SK-N-SH (cell line): ENCODE results near the gene CCHCR1.
"Not testable (repeated sequence)": the region's sequence is repeated elsewhere in the genome, so short reads cannot be mapped to it uniquely, and the experiment has no call there.

Experiments used
- EP300 ChIP-seq, 2 experiments: IDR thresholded peaks; 2 replicates each; pipeline versions ENCODE4 v1.4.0 to v1.6.1; 2012; ENCODE audit warnings: borderline replicate concordance in 1 of 2, low read depth in 1 of 2, low read length in 1 of 2
- NFIC ChIP-seq: IDR thresholded peaks from 2 replicates; pipeline ENCODE4 v1.4.0; 2012; ENCODE audit warnings: borderline replicate concordance
- POLR2AphosphoS5 ChIP-seq: IDR thresholded peaks from 2 replicates; pipeline ENCODE4 v1.6.1; 2012; ENCODE audit warnings: low read depth, low read length
- RAD21 ChIP-seq: IDR thresholded peaks from 2 replicates; pipeline ENCODE4 v1.6.1; 2012; ENCODE audit warnings: mild to moderate bottlenecking, low read length
- REST ChIP-seq: IDR thresholded peaks from 2 replicates; pipeline ENCODE4 v1.6.1; 2012; ENCODE audit warnings: mild to moderate bottlenecking, low read depth, low read length, moderate library complexity
- SIN3A ChIP-seq: IDR thresholded peaks from 2 replicates; pipeline ENCODE4 v1.6.1; 2012; ENCODE audit warnings: low read depth, mild to moderate bottlenecking, low read length, moderate library complexity, borderline replicate concordance
- SMC3 ChIP-seq: IDR thresholded peaks from 2 replicates; pipeline ENCODE4 v1.6.1; 2012; ENCODE audit warnings: low read depth, low read length, improper control_type of control experiment
- TAF1 ChIP-seq: IDR thresholded peaks from 2 replicates; pipeline ENCODE4 v1.6.1; 2012; ENCODE audit warnings: low read depth, mild to moderate bottlenecking, low read length, moderate library complexity, borderline replicate concordance
- TEAD4 ChIP-seq: IDR thresholded peaks from 2 replicates; pipeline ENCODE4 v1.4.0; 2012; ENCODE audit warnings: mild to moderate bottlenecking, borderline replicate concordance; ENCODE audit not compliant: insufficient read depth
- TF ChIP-seq, protein P1 (sequence below): fragments of 200-600 bp; sonication (generic); IDR thresholded peaks from 2 replicates; pipeline ENCODE4 v1.6.1; 2017; ENCODE audit warnings: antibody characterized with exemption, mild to moderate bottlenecking, moderate library complexity

DNA sequence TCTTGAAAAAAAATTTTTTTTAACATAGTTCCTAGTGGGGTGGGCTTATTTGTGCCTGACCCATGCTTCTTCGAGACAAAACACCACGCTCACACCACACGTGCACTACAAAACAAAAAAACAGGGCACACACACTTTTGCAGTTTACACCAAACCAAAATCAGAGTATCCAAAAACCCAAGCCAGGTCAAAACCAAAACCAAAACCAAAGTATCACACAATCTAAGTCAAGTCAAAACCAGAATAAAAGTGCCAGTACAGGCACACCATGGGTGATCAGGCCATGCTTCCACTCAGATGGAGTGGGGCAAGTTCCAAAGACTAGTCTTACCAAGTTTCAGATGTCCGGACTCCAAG lies 28.1 kb upstream of the CCHCR1 start:
- TF ChIP-seq, protein P1, sequence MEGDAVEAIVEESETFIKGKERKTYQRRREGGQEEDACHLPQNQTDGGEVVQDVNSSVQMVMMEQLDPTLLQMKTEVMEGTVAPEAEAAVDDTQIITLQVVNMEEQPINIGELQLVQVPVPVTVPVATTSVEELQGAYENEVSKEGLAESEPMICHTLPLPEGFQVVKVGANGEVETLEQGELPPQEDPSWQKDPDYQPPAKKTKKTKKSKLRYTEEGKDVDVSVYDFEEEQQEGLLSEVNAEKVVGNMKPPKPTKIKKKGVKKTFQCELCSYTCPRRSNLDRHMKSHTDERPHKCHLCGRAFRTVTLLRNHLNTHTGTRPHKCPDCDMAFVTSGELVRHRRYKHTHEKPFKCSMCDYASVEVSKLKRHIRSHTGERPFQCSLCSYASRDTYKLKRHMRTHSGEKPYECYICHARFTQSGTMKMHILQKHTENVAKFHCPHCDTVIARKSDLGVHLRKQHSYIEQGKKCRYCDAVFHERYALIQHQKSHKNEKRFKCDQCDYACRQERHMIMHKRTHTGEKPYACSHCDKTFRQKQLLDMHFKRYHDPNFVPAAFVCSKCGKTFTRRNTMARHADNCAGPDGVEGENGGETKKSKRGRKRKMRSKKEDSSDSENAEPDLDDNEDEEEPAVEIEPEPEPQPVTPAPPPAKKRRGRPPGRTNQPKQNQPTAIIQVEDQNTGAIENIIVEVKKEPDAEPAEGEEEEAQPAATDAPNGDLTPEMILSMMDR, result not testable (repeated sequence)
- TF ChIP-seq RAD21; NFIC; SIN3A; TEAD4; TAF1; EP300 (IDR thresholded peaks at IDR 0.05; ENCODE audit: borderline replicate concordance in 1 of 2, low read depth in 1 of 2, low read length in 1 of 2); POLR2AphosphoS5; SMC3; REST: not testable (repeated sequence)
